Adrenal gland (tissue), 5 donors: ENCODE measurements around the gene INPP5A.

Experiments used
- CTCF ChIP-seq, 6 experiments: fragments of 450-650 bp in 4 of 6; fragments of 200-600 bp in 2 of 6; sonication (generic) in 1 of 6; IDR thresholded peaks; 1 replicate in 5 of 6; 2 replicates in 1 of 6; pipeline versions ENCODE4 v1.5.1 to v1.8.0; 2016 to 2021; ENCODE audit warnings: antibody characterized with exemption in 6 of 6, mild to moderate bottlenecking in 2 of 6, moderate library complexity in 1 of 6
- POLR2A ChIP-seq, 2 donors: fragments of 450-650 bp; IDR thresholded peaks; one replicate each; pipeline ENCODE4 v1.6.1; 2017; ENCODE audit warnings: antibody characterized with exemption in 2 of 2, mild to moderate bottlenecking in 2 of 2, moderate library complexity in 1 of 2
- donor health status: DM: no; HTN: no; CAD: no.

GRCh38 chr10:132638130-132638515, 100.5 kb downstream of the INPP5A start:
- TF ChIP-seq CTCF (IDR thresholded peaks at IDR 0.05) (peak in 1 of 6 experiments; percentile 32), POLR2A (IDR thresholded peaks at IDR 0.05) (no peak)
